Measurements from ENCODE around the gene OCA2.

GRCh38 chr15:27847775-27848710 is 251.1 kb downstream of the OCA2 start:
- no peak for TF ChIP-seq CTCF (IDR thresholded peaks at IDR 0.05; ENCODE audit: insufficient read depth, low read length, poor library complexity, severe bottlenecking)
- TF ChIP-seq EZH2phosphoT487 (conservative IDR thresholded peaks at IDR 0.05; ENCODE audit: low read length), result no peak
